HG03280 (cell line): ENCODE measurements around the gene MVD.

Experiments used
- ATAC-seq: cut with Tn5 transposase; IDR thresholded peaks from one replicate; pipeline ENCODE4 v1.9.1; 2021; ENCODE audit warnings: mild to moderate bottlenecking, moderate library complexity; ENCODE audit not compliant: unreplicated experiment

Gene MVD

GRCh38 chr16:88627531-88628411 is 35.1 kb downstream of the MVD start:
- no peak for ATAC-seq

GRCh38 chr16:88626646-88627045 is 36.2 kb downstream of the MVD start:
- no peak for ATAC-seq

- no peak for ATAC-seq
Measured at GRCh38 chr16:88624977-88625576, 37.8 kb downstream of the MVD start.

GRCh38 chr16:88624481-88624880 is 38.4 kb downstream of the MVD start:
- ATAC-seq: no peak

- ATAC-seq: no peak
Measured at GRCh38 chr16:88623858-88624257, 39.0 kb downstream of the MVD start.

- no peak for ATAC-seq
Measured at GRCh38 chr16:88622866-88623265, 40.0 kb downstream of the MVD start.

GRCh38 chr16:88622125-88622524 is 40.8 kb downstream of the MVD start:
- ATAC-seq: no peak

GRCh38 chr16:88619859-88620815 is 42.8 kb downstream of the MVD start:
- ATAC-seq: no peak

GRCh38 chr16:88618956-88619667 is 43.8 kb downstream of the MVD start:
- ATAC-seq: no peak

- ATAC-seq: no peak
Measured at GRCh38 chr16:88618182-88618955, 44.5 kb downstream of the MVD start.

GRCh38 chr16:88617268-88618031 is 45.4 kb downstream of the MVD start:
- no peak for ATAC-seq

- ATAC-seq: no peak
Measured at GRCh38 chr16:88616736-88617135, 46.2 kb downstream of the MVD start.

GRCh38 chr16:88616320-88616719 is 46.6 kb downstream of the MVD start:
- ATAC-seq: no peak

GRCh38 chr16:88614818-88615580 is 47.9 kb downstream of the MVD start:
- ATAC-seq: no peak

GRCh38 chr16:88613911-88614817 is 48.7 kb downstream of the MVD start:
- no peak for ATAC-seq

- ATAC-seq: no peak
Measured at GRCh38 chr16:88613293-88613692, 49.6 kb downstream of the MVD start.
